ENCODE results near the gene SPTBN5.

The SPTBN5 gene

GRCh38 chr15:41851755-41852370 lies 42.0 kb downstream of the SPTBN5 start:
- Histone ChIP-seq H3K4me3 (ENCODE audit: low read length) (no peak overlapping the region), H3K27ac (ENCODE audit: low read length) (no peak overlapping the region)
- TF ChIP-seq EZH2phosphoT487 (IDR thresholded peaks at IDR 0.05; ENCODE audit: low read depth), result no peak
- no peak for TF ChIP-seq CTCF (IDR thresholded peaks at IDR 0.05; ENCODE audit: low read depth, low read length)

GRCh38 chr15:41851167-41851523 lies 42.7 kb downstream of the SPTBN5 start:
- H3K4me1 ChIP-seq (ENCODE audit: low read length), result no peaks in the 10 kb centered on the region
- H3K27ac ChIP-seq (ENCODE audit: low read length), result no peak overlapping the region
- H3K4me2 ChIP-seq (ENCODE audit: low read length), result no peak overlapping the region
- no peak overlapping the region for H2AFZ ChIP-seq (ENCODE audit: low read depth, low read length)
- TF ChIP-seq CTCF (IDR thresholded peaks at IDR 0.05; ENCODE audit: low read depth, low read length) (no peak), EZH2phosphoT487 (IDR thresholded peaks at IDR 0.05; ENCODE audit: low read depth) (no peak)
- no peak overlapping the region for H3K9ac ChIP-seq (ENCODE audit: low read length)
- H3K36me3 ChIP-seq (replicated peaks; ENCODE audit: low read depth, low read length), result no peaks in the 10 kb centered on the region
- H4K20me1 ChIP-seq (ENCODE audit: insufficient read depth, low read length), result no peaks in the 10 kb centered on the region
- H3K27me3 ChIP-seq (ENCODE audit: low read depth, low read length), result no peaks in the 10 kb centered on the region
- no peak overlapping the region for H3K4me3 ChIP-seq (ENCODE audit: low read length)
- H3K79me2 ChIP-seq (ENCODE audit: low read length), result no peaks in the 10 kb centered on the region
- no peaks in the 10 kb centered on the region for H3K9me3 ChIP-seq (ENCODE audit: insufficient read depth, low read length)

More at GRCh38 chr15:41851755-41852370, 42.0 kb downstream of the SPTBN5 start:
- Histone ChIP-seq H3K4me2 (ENCODE audit: low read length) (no peak overlapping the region), H3K27me3 (ENCODE audit: low read depth, low read length) (no peaks in the 10 kb centered on the region), H2AFZ (ENCODE audit: low read depth, low read length) (no peak overlapping the region), H3K9me3 (ENCODE audit: insufficient read depth, low read length) (no peaks in the 10 kb centered on the region), H3K36me3 (replicated peaks; ENCODE audit: low read depth, low read length) (no peaks in the 10 kb centered on the region), H3K9ac (ENCODE audit: low read length) (no peak overlapping the region), H3K79me2 (ENCODE audit: low read length) (no peaks in the 10 kb centered on the region), H3K4me1 (ENCODE audit: low read length) (no peaks in the 10 kb centered on the region), H4K20me1 (ENCODE audit: insufficient read depth, low read length) (no peaks in the 10 kb centered on the region)

- H3K36me3 ChIP-seq (replicated peaks; ENCODE audit: low read depth, low read length), result no peaks in the 10 kb centered on the region
- H4K20me1 ChIP-seq (ENCODE audit: insufficient read depth, low read length), result no peaks in the 10 kb centered on the region
- no peak overlapping the region for H3K27ac ChIP-seq (ENCODE audit: low read length)
- H3K4me1 ChIP-seq (ENCODE audit: low read length), result no peaks in the 10 kb centered on the region
- no peak overlapping the region for H2AFZ ChIP-seq (ENCODE audit: low read depth, low read length)
- no peak overlapping the region for H3K9ac ChIP-seq (ENCODE audit: low read length)
- no peak overlapping the region for H3K4me3 ChIP-seq (ENCODE audit: low read length)
- H3K4me2 ChIP-seq (ENCODE audit: low read length), result no peak overlapping the region
- no peaks in the 10 kb centered on the region for H3K27me3 ChIP-seq (ENCODE audit: low read depth, low read length)
- H3K9me3 ChIP-seq (ENCODE audit: insufficient read depth, low read length), result no peaks in the 10 kb centered on the region
- H3K79me2 ChIP-seq (ENCODE audit: low read length), result no peaks in the 10 kb centered on the region
- no peak for TF ChIP-seq EZH2phosphoT487 (IDR thresholded peaks at IDR 0.05; ENCODE audit: low read depth)
- no peak for TF ChIP-seq CTCF (IDR thresholded peaks at IDR 0.05; ENCODE audit: low read depth, low read length)
These were observed 43.2 kb downstream of the SPTBN5 start for GRCh38 chr15:41850482-41851166.

- no peak overlapping the region for H2AFZ ChIP-seq (ENCODE audit: low read depth, low read length)
- no peak overlapping the region for H3K9ac ChIP-seq (ENCODE audit: low read length)
- H3K4me2 ChIP-seq (ENCODE audit: low read length), result no peak overlapping the region
- no peaks in the 10 kb centered on the region for H3K9me3 ChIP-seq (ENCODE audit: insufficient read depth, low read length)
- H3K4me3 ChIP-seq (ENCODE audit: low read length), result no peak overlapping the region
- H3K27ac ChIP-seq (ENCODE audit: low read length), result no peak overlapping the region
- no peaks in the 10 kb centered on the region for H3K79me2 ChIP-seq (ENCODE audit: low read length)
- no peaks in the 10 kb centered on the region for H4K20me1 ChIP-seq (ENCODE audit: insufficient read depth, low read length)
- H3K27me3 ChIP-seq (ENCODE audit: low read depth, low read length), result no peaks in the 10 kb centered on the region
- no peak for TF ChIP-seq CTCF (IDR thresholded peaks at IDR 0.05; ENCODE audit: low read depth, low read length)
- no peak for TF ChIP-seq EZH2phosphoT487 (IDR thresholded peaks at IDR 0.05; ENCODE audit: low read depth)
- H3K4me1 ChIP-seq (ENCODE audit: low read length), result no peaks in the 10 kb centered on the region
- H3K36me3 ChIP-seq (replicated peaks; ENCODE audit: low read depth, low read length), result no peaks in the 10 kb centered on the region
These were observed 44.0 kb downstream of the SPTBN5 start for GRCh38 chr15:41849861-41850260.
